ENCODE data around the gene PRDM15.

Gene PRDM15

DNA sequence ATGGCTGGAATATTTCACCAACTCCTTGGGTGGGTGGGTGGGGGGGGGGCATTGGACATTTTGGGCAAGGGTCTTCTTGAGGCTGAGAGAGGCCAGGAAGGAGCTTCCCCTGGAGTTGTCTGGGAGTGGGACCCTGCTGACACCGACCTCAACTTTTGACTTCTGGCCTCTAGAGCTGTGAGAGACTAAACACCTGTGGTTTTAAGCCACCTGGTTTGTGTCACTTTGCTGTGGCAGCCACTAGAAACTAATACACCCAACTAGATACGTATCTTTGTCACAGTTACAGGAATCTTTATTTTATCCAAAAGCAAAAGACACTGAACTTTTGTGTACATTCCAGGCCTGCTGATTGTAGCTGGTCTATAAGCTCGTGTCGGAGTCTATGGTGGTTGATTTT lies 102.4 kb downstream of the PRDM15 start:
- H3K4me3 ChIP-seq (ENCODE audit: low read depth, low read length): no peak overlapping the region
- TF ChIP-seq CTCF (IDR thresholded peaks at IDR 0.05; ENCODE audit: borderline replicate concordance, insufficient read depth, low read depth, low read length): no peak

GRCh38 chr21:41775149-41775472 lies 104.0 kb downstream of the PRDM15 start:
- H3K4me3 ChIP-seq (ENCODE audit: low read depth, low read length): no peak overlapping the region
- no peak for TF ChIP-seq CTCF (IDR thresholded peaks at IDR 0.05; ENCODE audit: borderline replicate concordance, insufficient read depth, low read depth, low read length)

- TF ChIP-seq CTCF (IDR thresholded peaks at IDR 0.05; ENCODE audit: borderline replicate concordance, insufficient read depth, low read depth, low read length): no peak
- H3K4me3 ChIP-seq (ENCODE audit: low read depth, low read length): no peak overlapping the region
These were observed 104.5 kb downstream of the PRDM15 start for GRCh38 chr21:41774467-41775148.

DNA sequence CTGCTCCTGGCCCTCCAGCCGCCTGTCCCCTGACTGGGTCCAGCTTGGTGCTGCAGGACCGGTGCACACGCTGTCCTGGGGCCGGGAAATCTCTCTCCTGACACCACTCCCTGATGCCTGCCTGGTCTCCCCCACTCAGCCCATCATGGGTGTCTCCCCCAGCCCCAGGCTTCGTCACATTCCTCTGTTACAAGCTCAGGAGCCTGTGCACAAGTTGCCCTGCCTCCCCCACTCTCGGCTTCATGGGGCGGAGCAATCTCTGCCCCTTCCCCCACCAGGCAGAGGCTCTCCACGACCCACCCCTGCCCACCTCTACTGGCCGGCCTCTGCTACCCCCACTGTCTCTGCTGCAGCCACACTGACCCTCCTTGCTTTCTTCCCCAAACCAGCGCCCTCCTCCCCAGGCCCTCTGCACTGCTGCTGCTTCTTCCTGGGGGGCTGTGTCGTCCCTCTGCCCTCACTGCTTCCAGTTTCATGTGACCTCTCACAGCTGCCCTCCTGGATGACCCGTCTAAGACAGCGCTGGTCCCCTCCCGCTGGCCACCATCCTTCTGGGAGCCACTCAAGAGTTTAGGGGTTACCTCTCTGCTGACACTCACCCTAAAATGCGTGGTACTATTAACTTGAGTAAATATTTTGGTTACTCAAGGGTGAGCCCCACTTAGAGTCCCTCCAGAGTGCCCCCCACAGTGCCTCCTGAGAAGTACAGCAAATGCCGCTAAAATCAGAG lies 106.6 kb downstream of the PRDM15 start:
- no peak for TF ChIP-seq CTCF (IDR thresholded peaks at IDR 0.05; ENCODE audit: borderline replicate concordance, insufficient read depth, low read depth, low read length)
- no peak overlapping the region for H3K4me3 ChIP-seq (ENCODE audit: low read depth, low read length)

GRCh38 chr21:41771625-41771945 lies 107.6 kb downstream of the PRDM15 start:
- no peak overlapping the region for H3K4me3 ChIP-seq (ENCODE audit: low read depth, low read length)
- TF ChIP-seq CTCF (IDR thresholded peaks at IDR 0.05; ENCODE audit: borderline replicate concordance, insufficient read depth, low read depth, low read length): no peak

DNA sequence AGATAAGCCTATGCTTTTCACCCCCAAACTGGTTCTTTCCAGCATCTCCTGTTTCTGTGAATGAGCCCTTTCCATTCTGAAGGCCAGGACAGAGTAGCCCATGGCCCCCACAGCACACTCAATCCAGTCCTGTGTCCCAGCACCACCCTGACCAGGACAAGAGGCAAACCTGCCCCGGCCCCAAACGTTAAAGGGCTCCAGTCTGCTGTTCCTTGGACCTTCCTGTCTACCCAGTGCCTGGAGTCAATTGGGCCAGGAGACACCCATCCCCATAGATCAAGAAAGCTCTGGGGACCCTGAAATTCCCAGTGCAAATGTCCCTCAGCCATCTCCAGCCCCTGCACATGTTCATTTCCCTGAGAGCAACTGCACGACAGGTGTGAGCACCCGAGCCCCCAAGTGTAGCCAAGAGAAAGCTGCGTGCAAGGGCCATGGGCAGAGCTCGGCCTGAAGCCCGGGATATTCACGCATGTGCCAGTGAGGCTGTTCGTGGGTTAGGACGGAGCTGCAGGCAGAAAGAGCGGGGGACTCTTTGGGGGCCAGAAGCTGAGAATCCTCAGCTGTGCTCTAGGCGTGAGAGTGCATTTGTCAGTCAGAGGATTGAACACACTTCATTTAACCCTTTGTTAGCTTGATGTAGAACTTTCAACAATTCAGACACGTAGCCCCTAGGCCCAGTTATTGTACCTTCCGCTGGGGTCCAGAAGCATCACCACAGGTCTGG lies 108.1 kb downstream of the PRDM15 start:
- no peak for TF ChIP-seq CTCF (IDR thresholded peaks at IDR 0.05; ENCODE audit: borderline replicate concordance, insufficient read depth, low read depth, low read length)
- H3K4me3 ChIP-seq (ENCODE audit: low read depth, low read length): no peak overlapping the region
